B cell (primary cell): ENCODE measurements around the gene TREH. TPM values are rescaled to one million over a fixed set of nuclear protein-coding genes. Genes with fewer than 3 reads are reported as not detected.

Source experiments
- ATAC-seq: fragments of 200-7000 bp; cut with Tn5 transposase; one replicate; pipeline ENCODE4 v1.10.0; 2021; ENCODE audit warnings: low read depth, mild to moderate bottlenecking, moderate number of reproducible peaks, moderate library complexity
- CTCF ChIA-PET: fragments of 350-600 bp; sonication (Branson Sonifier 250); formaldehyde crosslinking; loops from one replicate; lab custom pipeline; 2021; ENCODE audit warnings: antibody characterized with exemption, inconsistent platforms; lab: Charles Lee
- POLR2A ChIA-PET: fragments of 350-600 bp; sonication (Branson Sonifier 250); formaldehyde crosslinking; loops from one replicate; lab custom pipeline; 2021; ENCODE audit warnings: antibody characterized with exemption; lab: Charles Lee
- DNase-seq: peaks from one replicate; pipeline ENCODE4 v3.0.0; 2013
- H2AFZ ChIP-seq: 2 replicates; pipeline ENCODE4 v1.6.1; 2012; ENCODE audit warnings: mild to moderate bottlenecking, low read depth, low read length; ENCODE audit not compliant: insufficient read depth, poor library complexity, severe bottlenecking
- H3K27ac ChIP-seq, 2 donors: 1 replicate in 1 of 2; 2 replicates in 1 of 2; pipeline ENCODE4 v1.5.1; 2012 to 2013; ENCODE audit warnings: low read length in 2 of 2, mild to moderate bottlenecking in 2 of 2, moderate library complexity in 1 of 2
- H3K27me3 ChIP-seq, 4 experiments: fragments of 200-600 bp in 1 of 4; sonication (generic) in 1 of 4; replicated peaks in 1 of 4; 1 replicate in 2 of 4; 2 replicates in 2 of 4; pipeline versions ENCODE4 v1.6.1 to v1.7.0; 2013 to 2016; ENCODE audit warnings: low read length in 3 of 4, mild to moderate bottlenecking in 2 of 4, mixed read lengths in 1 of 4, moderate library complexity in 1 of 4; ENCODE audit not compliant: insufficient read depth in 4 of 4, control insufficient read depth in 3 of 4; ENCODE audit errors: control extremely low read depth in 1 of 4
- H3K36me3 ChIP-seq, 2 experiments: replicated peaks in 1 of 2; 1 replicate in 1 of 2; 2 replicates in 1 of 2; pipeline versions ENCODE4 v1.6.1 to v1.7.1; 2013; ENCODE audit warnings: low read length in 1 of 2; ENCODE audit not compliant: insufficient read depth in 2 of 2, control insufficient read depth in 1 of 2; ENCODE audit errors: control extremely low read depth in 1 of 2, extremely low read depth in 1 of 2
- H3K4me1 ChIP-seq, 2 donors: fragments of 200-600 bp in 1 of 2; sonication (generic) in 1 of 2; 1 replicate in 1 of 2; 2 replicates in 1 of 2; pipeline versions ENCODE4 v1.5.1 to v1.6.1; 2013 to 2017; ENCODE audit warnings: low read length in 2 of 2; ENCODE audit not compliant: control insufficient read depth in 2 of 2, insufficient read depth in 2 of 2
- H3K4me2 ChIP-seq: replicated peaks from 2 replicates; pipeline ENCODE3; 2012; ENCODE audit warnings: mild to moderate bottlenecking, low read depth, low read length; ENCODE audit not compliant: poor library complexity, severe bottlenecking
- H3K4me3 ChIP-seq, 5 experiments: fragments of 200-600 bp in 1 of 5; sonication (generic) in 1 of 5; 1 replicate in 3 of 5; 2 replicates in 2 of 5; pipeline versions ENCODE4 v1.5.1 to v1.7.0; 2011 to 2016; ENCODE audit warnings: low read length in 4 of 5, mild to moderate bottlenecking in 4 of 5, low read depth in 2 of 5, control low read depth in 1 of 5, moderate library complexity in 1 of 5; ENCODE audit not compliant: insufficient read depth in 1 of 5; ENCODE audit errors: control extremely low read depth in 1 of 5, extremely low read depth in 1 of 5
- H3K79me2 ChIP-seq: fragments of 200-600 bp; sonication (generic); one replicate; pipeline ENCODE4 v1.6.0; 2016; ENCODE audit warnings: low read length; ENCODE audit not compliant: control insufficient read depth, insufficient read depth
- H3K9ac ChIP-seq: fragments of 200-600 bp; sonication (generic); 2 replicates; pipeline ENCODE4 v1.6.1; 2017; ENCODE audit warnings: mild to moderate bottlenecking, low read length, moderate library complexity
- H3K9me3 ChIP-seq, 3 donors: one replicate each; pipeline versions ENCODE4 v1.6.1 to v1.7.1; 2013; ENCODE audit warnings: low read length in 2 of 3; ENCODE audit not compliant: control insufficient read depth in 2 of 3, insufficient read depth in 1 of 3; ENCODE audit errors: control extremely low read depth in 1 of 3
- H4K20me1 ChIP-seq: 2 replicates; pipeline ENCODE4 v1.6.0; 2012; ENCODE audit warnings: mild to moderate bottlenecking, low read length; ENCODE audit not compliant: insufficient read depth, control insufficient read depth, poor library complexity, severe bottlenecking
- H3K27ac Mint-ChIP-seq: one replicate; pipeline ENCODE4 v1.8.0; 2021; ENCODE audit warnings: mixed read lengths
- H3K27me3 Mint-ChIP-seq: one replicate; pipeline ENCODE4 v1.8.0; 2021; ENCODE audit warnings: mixed read lengths
- H3K4me1 Mint-ChIP-seq: one replicate; pipeline ENCODE4 v1.8.0; 2021; ENCODE audit warnings: mixed read lengths
- H3K4me3 Mint-ChIP-seq: one replicate; pipeline ENCODE4 v1.8.0; 2021; ENCODE audit warnings: mixed read lengths
- H3K9me3 Mint-ChIP-seq: one replicate; pipeline ENCODE4 v1.8.0; 2022; ENCODE audit warnings: mixed read lengths; ENCODE audit not compliant: insufficient read depth
- EZH2 ChIP-seq: IDR thresholded peaks from 2 replicates; pipeline ENCODE4 v1.6.1; 2012; ENCODE audit warnings: borderline replicate concordance, low read depth, mild to moderate bottlenecking, moderate library complexity, low read length; ENCODE audit not compliant: insufficient read depth, poor library complexity, severe bottlenecking
- WGBS: methylation state at CpG from one replicate; pipeline ENCODE4 v1.1.5; 2013; ENCODE audit warnings: missing lambda C conversion rate; ENCODE audit not compliant: insufficient coverage; 5-methylcytosine and 5-hydroxymethylcytosine counted together
- intact Hi-C: fragments of 100-400 bp; cut with micrococcal nuclease; formaldehyde crosslinking; loops from one replicate; pipeline ENCODE4 v1.10.0; 2022
- polyA plus RNA-seq: library from polyadenylated mRNA; depleted of rRNA; stranded (reverse); fragments of >200 nt; gene quantifications from 2 replicates; pipeline ENCODE4 v1.2.3, GENCODE V29; 2012
- total RNA-seq, 2 donors: library from RNA; stranded (reverse); fragments of 120-200 nt in 1 of 2; gene quantifications; 1 replicate in 1 of 2; 2 replicates in 1 of 2; pipeline versions ENCODE4 v1.2.3 to v1.2.4, GENCODE V29; 2013 to 2022
- TF ChIP-seq, protein P1 (sequence below): fragments of 200-600 bp; IDR thresholded peaks from one replicate; pipeline ENCODE4 v1.8.0; 2022; ENCODE audit warnings: antibody characterized with exemption, mild to moderate bottlenecking

Gene TREH
- total and polyA plus RNA-seq, 2 donors (not counting 1 experiment from before 2014, with no cell fraction given) = not detected

DNA sequence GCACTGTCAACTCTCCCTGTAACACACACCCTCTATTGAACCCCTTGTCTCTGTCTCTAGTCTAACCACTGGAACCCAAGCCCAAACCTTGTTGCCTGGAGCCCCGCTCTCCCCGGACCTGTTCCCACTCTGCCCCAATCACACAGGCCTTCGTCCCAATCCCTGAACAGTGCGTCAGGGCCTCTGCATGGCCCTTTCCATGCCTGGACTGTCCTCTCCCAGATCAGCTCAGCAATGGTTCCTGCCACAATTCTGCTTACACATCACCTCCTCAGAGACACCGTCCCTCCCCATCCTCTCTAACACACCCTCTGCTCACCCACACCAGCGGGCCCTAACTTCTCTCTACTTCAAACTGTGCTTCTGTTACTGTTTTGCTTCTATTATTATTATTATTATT, 1.5 kb downstream of the TREH start:
- peaks cover 0 to 13% (median 6%) of the 10 kb centered on the region in 3 donors for H3K9me3 ChIP-seq
- 99% methylated on average over 4 of the region's 6 CpGs for WGBS
- ATAC-seq (no peak), DNase-seq (no peak)
- TF ChIP-seq, protein P1, sequence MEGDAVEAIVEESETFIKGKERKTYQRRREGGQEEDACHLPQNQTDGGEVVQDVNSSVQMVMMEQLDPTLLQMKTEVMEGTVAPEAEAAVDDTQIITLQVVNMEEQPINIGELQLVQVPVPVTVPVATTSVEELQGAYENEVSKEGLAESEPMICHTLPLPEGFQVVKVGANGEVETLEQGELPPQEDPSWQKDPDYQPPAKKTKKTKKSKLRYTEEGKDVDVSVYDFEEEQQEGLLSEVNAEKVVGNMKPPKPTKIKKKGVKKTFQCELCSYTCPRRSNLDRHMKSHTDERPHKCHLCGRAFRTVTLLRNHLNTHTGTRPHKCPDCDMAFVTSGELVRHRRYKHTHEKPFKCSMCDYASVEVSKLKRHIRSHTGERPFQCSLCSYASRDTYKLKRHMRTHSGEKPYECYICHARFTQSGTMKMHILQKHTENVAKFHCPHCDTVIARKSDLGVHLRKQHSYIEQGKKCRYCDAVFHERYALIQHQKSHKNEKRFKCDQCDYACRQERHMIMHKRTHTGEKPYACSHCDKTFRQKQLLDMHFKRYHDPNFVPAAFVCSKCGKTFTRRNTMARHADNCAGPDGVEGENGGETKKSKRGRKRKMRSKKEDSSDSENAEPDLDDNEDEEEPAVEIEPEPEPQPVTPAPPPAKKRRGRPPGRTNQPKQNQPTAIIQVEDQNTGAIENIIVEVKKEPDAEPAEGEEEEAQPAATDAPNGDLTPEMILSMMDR = no peak
- TF ChIP-seq EZH2 = no peak
- no peak overlapping the region for H3K9ac ChIP-seq
- no peak overlapping the region for H3K27ac ChIP-seq
- no peaks in the 10 kb centered on the region for H3K36me3 ChIP-seq
- no peaks in the 10 kb centered on the region for H3K79me2 ChIP-seq
- Mint-ChIP-seq H3K4me1 (no peaks in the 10 kb centered on the region), H3K9me3 (peaks cover 5% of the 10 kb centered on the region), H3K27me3 (peaks cover 9% of the 10 kb centered on the region), H3K4me3 (no peak overlapping the region), H3K27ac (no peak overlapping the region)
- H4K20me1 ChIP-seq = no peaks in the 10 kb centered on the region
- no peak overlapping the region for H3K4me3 ChIP-seq
- ChIA-PET CTCF (no interaction called here), POLR2A (no interaction called here)
- no peak overlapping the region for H3K4me2 ChIP-seq
- peaks cover 0 to 8% (median 0%) of the 10 kb centered on the region in 4 experiments for H3K27me3 ChIP-seq
- no peaks in the 10 kb centered on the region for H3K4me1 ChIP-seq
- intact Hi-C loops = no loop called here
- no peak overlapping the region for H2AFZ ChIP-seq

DNA sequence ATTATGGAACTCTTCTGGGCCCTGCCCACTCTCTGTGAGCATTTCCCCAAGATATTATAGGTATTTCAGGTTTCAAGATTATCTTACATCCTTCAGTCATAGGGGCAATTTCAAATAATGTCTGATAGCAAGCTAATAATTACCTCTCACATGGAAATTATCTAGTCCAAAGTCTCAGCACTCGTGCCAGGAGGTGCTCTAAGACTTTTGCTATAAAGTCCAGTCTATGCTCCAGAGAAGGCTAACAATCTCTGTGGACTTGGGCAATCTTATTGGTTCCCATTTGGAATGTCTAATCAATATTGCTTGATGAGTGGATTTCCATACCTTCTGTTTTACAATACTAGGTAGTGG, 5.4 kb downstream of the TREH start:
- H3K79me2 ChIP-seq = no peaks in the 10 kb centered on the region
- peaks cover 28% of the 10 kb centered on the region for H3K27me3 Mint-ChIP-seq
- CTCF ChIA-PET = no interaction called here
- H3K9me3 Mint-ChIP-seq = peaks cover 14% of the 10 kb centered on the region
- no peak overlapping the region for H3K27ac ChIP-seq
- H3K27me3 ChIP-seq = peaks cover 0 to 8% (median 3%) of the 10 kb centered on the region in 4 experiments
- H3K36me3 ChIP-seq = no peaks in the 10 kb centered on the region
- whole genome bisulfite sequencing = 90% methylated on average over 1 of the region's 1 CpG
- ATAC-seq (no peak), DNase-seq (no peak)
- no peak overlapping the region for H3K4me3 Mint-ChIP-seq
- H3K4me1 ChIP-seq = no peaks in the 10 kb centered on the region
- no peaks in the 10 kb centered on the region for H3K4me1 Mint-ChIP-seq
- intact Hi-C loops = no loop called here
- H3K9ac ChIP-seq = no peak overlapping the region
- no peaks in the 10 kb centered on the region for H4K20me1 ChIP-seq
- POLR2A ChIA-PET = no interaction called here
- no peak overlapping the region for H3K4me2 ChIP-seq
- no peak overlapping the region for H2AFZ ChIP-seq
- H3K27ac Mint-ChIP-seq = no peak overlapping the region
- no peak overlapping the region for H3K4me3 ChIP-seq
- peaks cover 0 to 18% (median 8%) of the 10 kb centered on the region in 3 donors for H3K9me3 ChIP-seq
- TF ChIP-seq, protein P1 = no peak
- TF ChIP-seq EZH2 = no peak
